ENCODE data around the gene NREP.
"Not testable (repeated sequence)": the region's sequence is repeated elsewhere in the genome, so short reads cannot be mapped to it uniquely, and the experiment has no call there.

Gene NREP

GRCh38 chr5:111735583-111736270 is 21.3 kb downstream of the NREP start:
- DNase-seq = no peak

- DNase-seq = no peak
Observed at GRCh38 chr5:111734597-111734996, 22.4 kb downstream of the NREP start.

- DNase-seq = no peak
Observed at GRCh38 chr5:111734013-111734412, 23.0 kb downstream of the NREP start.

GRCh38 chr5:111733571-111733970 is 23.4 kb downstream of the NREP start:
- DNase-seq = no peak

GRCh38 chr5:111731638-111732037 is 25.4 kb downstream of the NREP start:
- no peak for DNase-seq

- DNase-seq = no peak
Observed at GRCh38 chr5:111730659-111731382, 26.2 kb downstream of the NREP start.

- no peak for DNase-seq
Observed at GRCh38 chr5:111728941-111729340, 28.1 kb downstream of the NREP start.

GRCh38 chr5:111726986-111727385 is 30.0 kb downstream of the NREP start:
- DNase-seq = no peak

- DNase-seq = no peak
Observed at GRCh38 chr5:111722140-111722539, 34.9 kb downstream of the NREP start.

- DNase-seq = no peak
Observed at GRCh38 chr5:111720333-111720890, 36.6 kb downstream of the NREP start.

- no peak for DNase-seq
Observed at GRCh38 chr5:111719773-111720172, 37.2 kb downstream of the NREP start.

- not testable (repeated sequence) for DNase-seq
Observed at GRCh38 chr5:111716789-111717188, 40.2 kb downstream of the NREP start.

GRCh38 chr5:111707630-111708164 is 49.3 kb downstream of the NREP start:
- no peak for DNase-seq

GRCh38 chr5:111706345-111706744 is 50.6 kb downstream of the NREP start:
- no peak for DNase-seq

GRCh38 chr5:111704452-111705085 is 52.4 kb downstream of the NREP start:
- DNase-seq = no peak

- no peak for DNase-seq
Observed at GRCh38 chr5:111703662-111704061, 53.3 kb downstream of the NREP start.

- peak; percentile 20 to 51 for DNase-seq
Observed at GRCh38 chr5:111699976-111700375, 57.0 kb downstream of the NREP start.

GRCh38 chr5:111699324-111699723 is 57.7 kb downstream of the NREP start:
- DNase-seq = no peak

- DNase-seq = no peak
Observed at GRCh38 chr5:111697881-111698757, 58.9 kb downstream of the NREP start.

- peak; percentile 29 to 37 for DNase-seq
Observed at GRCh38 chr5:111697215-111697614, 59.8 kb downstream of the NREP start.

GRCh38 chr5:111695991-111696390 is 61.0 kb downstream of the NREP start:
- no peak for DNase-seq

GRCh38 chr5:111694133-111694532 is 62.9 kb downstream of the NREP start:
- no peak for DNase-seq

All from SHP77 (cell line).